GM18870 (cell line): ENCODE results near the gene GALNT14.

Experiments
- ATAC-seq: cut with Tn5 transposase; IDR thresholded peaks from one replicate; pipeline ENCODE4 v1.9.1; 2021; ENCODE audit warnings: moderate library complexity; ENCODE audit not compliant: unreplicated experiment

GALNT14 gene

GRCh38 chr2:30862054-30862651 is 276.1 kb downstream of the GALNT14 start:
- no peak for ATAC-seq

GRCh38 chr2:30860726-30861125 is 277.5 kb downstream of the GALNT14 start:
- no peak for ATAC-seq
